Progenitor cell of endocrine pancreas (in vitro differentiated cells): ENCODE measurements around the gene TCAF1. TPM values are rescaled to one million over a fixed set of nuclear protein-coding genes. Genes with fewer than 3 reads are reported as not detected.
A peak's percentile ranks its signal among the peaks of the same experiment; 100 is the strongest.

Experiments used
- DNase-seq: peaks from one replicate; pipeline ENCODE4 v3.0.0; 2021; ENCODE audit warnings: low spot score; ENCODE audit not compliant: unreplicated experiment
- H3K27ac Mint-ChIP-seq: 2 replicates; pipeline ENCODE4 v1.8.0; 2021; ENCODE audit warnings: mild to moderate bottlenecking, moderate library complexity, mixed read lengths
- H3K27me3 Mint-ChIP-seq: 2 replicates; pipeline ENCODE4 v1.8.0; 2021; ENCODE audit warnings: mixed read lengths
- H3K36me3 Mint-ChIP-seq: 2 replicates; pipeline ENCODE4 v1.8.0; 2022; ENCODE audit warnings: mixed read lengths; ENCODE audit not compliant: insufficient read depth
- H3K4me1 Mint-ChIP-seq: 2 replicates; pipeline ENCODE4 v1.8.0; 2021; ENCODE audit warnings: low read depth, mixed read lengths
- H3K4me3 Mint-ChIP-seq: 2 replicates; pipeline ENCODE4 v1.8.0; 2021; ENCODE audit warnings: low read depth, mild to moderate bottlenecking, moderate library complexity, mixed read lengths
- H3K9me3 Mint-ChIP-seq: 2 replicates; pipeline ENCODE4 v1.8.0; 2021; ENCODE audit warnings: low read depth, mixed read lengths
- total RNA-seq: library from RNA; stranded (reverse); gene quantifications from 2 replicates; pipeline ENCODE4 v1.2.1, GENCODE V29; 2021
- TF ChIP-seq, protein P1 (sequence below): fragments of 200-600 bp; sonication (generic); IDR thresholded peaks from one replicate; pipeline ENCODE4 v1.5.0; 2021; ENCODE audit warnings: antibody characterized with exemption, mild to moderate bottlenecking; ENCODE audit not compliant: unreplicated experiment

TCAF1 gene
- total RNA-seq, 1 donor from 2014 or later = 112 TPM

- Mint-ChIP-seq H3K36me3 (no peaks in the 10 kb centered on the region), H3K9me3 (peaks cover 5% of the 10 kb centered on the region), H3K4me1 (peaks cover 9% of the 10 kb centered on the region), H3K27ac (no peak overlapping the region), H3K27me3 (no peaks in the 10 kb centered on the region), H3K4me3 (no peak overlapping the region)
- DNase-seq = no peak
- TF ChIP-seq, protein P1, sequence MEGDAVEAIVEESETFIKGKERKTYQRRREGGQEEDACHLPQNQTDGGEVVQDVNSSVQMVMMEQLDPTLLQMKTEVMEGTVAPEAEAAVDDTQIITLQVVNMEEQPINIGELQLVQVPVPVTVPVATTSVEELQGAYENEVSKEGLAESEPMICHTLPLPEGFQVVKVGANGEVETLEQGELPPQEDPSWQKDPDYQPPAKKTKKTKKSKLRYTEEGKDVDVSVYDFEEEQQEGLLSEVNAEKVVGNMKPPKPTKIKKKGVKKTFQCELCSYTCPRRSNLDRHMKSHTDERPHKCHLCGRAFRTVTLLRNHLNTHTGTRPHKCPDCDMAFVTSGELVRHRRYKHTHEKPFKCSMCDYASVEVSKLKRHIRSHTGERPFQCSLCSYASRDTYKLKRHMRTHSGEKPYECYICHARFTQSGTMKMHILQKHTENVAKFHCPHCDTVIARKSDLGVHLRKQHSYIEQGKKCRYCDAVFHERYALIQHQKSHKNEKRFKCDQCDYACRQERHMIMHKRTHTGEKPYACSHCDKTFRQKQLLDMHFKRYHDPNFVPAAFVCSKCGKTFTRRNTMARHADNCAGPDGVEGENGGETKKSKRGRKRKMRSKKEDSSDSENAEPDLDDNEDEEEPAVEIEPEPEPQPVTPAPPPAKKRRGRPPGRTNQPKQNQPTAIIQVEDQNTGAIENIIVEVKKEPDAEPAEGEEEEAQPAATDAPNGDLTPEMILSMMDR = peak; percentile 21
Observed at GRCh38 chr7:143914938-143915652, 13.1 kb upstream of the TCAF1 start.

- H3K36me3 Mint-ChIP-seq = no peaks in the 10 kb centered on the region
- peak overlapping the region; percentile 76 for H3K27ac Mint-ChIP-seq
- TF ChIP-seq, protein P1 = no peak
- H3K27me3 Mint-ChIP-seq = no peaks in the 10 kb centered on the region
- DNase-seq = no peak
- peaks cover 9% of the 10 kb centered on the region for H3K4me1 Mint-ChIP-seq
- peaks cover 5% of the 10 kb centered on the region for H3K9me3 Mint-ChIP-seq
- H3K4me3 Mint-ChIP-seq = no peak overlapping the region
Observed at GRCh38 chr7:143913945-143914615, 12.1 kb upstream of the TCAF1 start.

DNA sequence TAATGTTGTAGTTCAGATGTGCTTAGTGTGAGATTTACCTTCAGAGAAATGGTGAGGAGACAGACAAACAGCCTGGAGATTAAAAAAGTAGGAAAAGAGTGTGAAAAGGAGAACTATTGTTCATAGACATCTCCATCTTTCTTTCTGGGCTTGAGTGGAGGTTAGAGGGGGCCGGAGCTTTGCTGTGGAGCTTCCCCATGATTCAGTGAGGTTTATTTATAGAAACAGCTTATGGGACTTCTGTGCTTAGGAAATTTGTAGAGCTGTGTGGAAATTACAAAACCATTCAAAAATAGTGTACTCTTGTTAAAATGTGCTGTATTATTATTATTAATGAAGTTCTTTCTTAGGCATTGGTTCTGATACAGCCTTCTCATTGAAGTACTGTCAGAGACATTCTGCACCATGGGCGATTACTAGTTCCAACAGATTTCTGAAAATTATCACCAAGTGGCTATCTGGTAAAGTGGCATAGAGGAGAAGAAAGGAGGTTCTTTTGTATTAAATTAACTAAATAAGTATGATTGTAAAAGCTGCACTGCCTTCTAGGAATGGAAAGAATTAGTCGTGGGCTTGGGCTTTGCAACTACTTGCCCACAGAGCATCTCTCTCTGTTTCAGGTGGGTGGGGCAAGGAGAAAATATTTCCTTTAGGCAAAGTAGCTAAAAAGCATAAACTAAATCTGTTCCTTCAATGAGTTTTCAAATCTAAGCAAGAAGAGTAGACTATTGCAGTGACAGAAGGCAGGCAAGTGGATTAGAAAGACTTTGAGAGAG, 8.7 kb upstream of the TCAF1 start:
- H3K4me1 Mint-ChIP-seq = peaks cover 9% of the 10 kb centered on the region
- TF ChIP-seq, protein P1 = no peak

DNA sequence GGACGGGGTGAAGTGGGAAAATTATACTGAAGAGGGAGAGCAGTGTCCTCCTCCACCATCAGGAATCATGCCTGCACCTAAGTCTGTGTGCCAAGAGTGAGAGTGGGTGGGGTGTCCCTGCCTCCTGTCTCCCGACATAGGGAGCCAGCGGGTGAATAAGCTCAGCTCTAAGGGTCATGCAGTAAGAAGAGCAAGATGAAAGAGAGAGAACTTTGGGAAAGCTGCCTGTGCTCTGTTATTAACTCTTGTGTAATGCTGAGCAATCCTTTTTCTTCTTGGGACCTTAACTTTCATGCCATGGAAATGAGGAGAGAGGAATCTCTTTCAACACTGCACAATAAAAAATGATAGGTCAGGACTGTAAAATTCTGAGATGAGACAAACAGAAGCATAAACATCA, 7.9 kb upstream of the TCAF1 start:
- no peak overlapping the region for H3K27ac Mint-ChIP-seq
- no peaks in the 10 kb centered on the region for H3K9me3 Mint-ChIP-seq
- TF ChIP-seq, protein P1 = no peak
- H3K4me3 Mint-ChIP-seq = no peak overlapping the region
- DNase-seq = no peak
- no peaks in the 10 kb centered on the region for H3K27me3 Mint-ChIP-seq
- no peaks in the 10 kb centered on the region for H3K36me3 Mint-ChIP-seq
- peaks cover 15% of the 10 kb centered on the region for H3K4me1 Mint-ChIP-seq

More for the DNA sequence above, 8.7 kb upstream of the TCAF1 start:
- H3K27ac Mint-ChIP-seq = no peak overlapping the region
- no peak for DNase-seq
- no peaks in the 10 kb centered on the region for H3K9me3 Mint-ChIP-seq
- no peaks in the 10 kb centered on the region for H3K27me3 Mint-ChIP-seq
- no peak overlapping the region for H3K4me3 Mint-ChIP-seq
- H3K36me3 Mint-ChIP-seq = no peaks in the 10 kb centered on the region

GRCh38 chr7:143908120-143908519, 6.1 kb upstream of the TCAF1 start:
- no peaks in the 10 kb centered on the region for H3K27me3 Mint-ChIP-seq
- no peak overlapping the region for H3K27ac Mint-ChIP-seq
- no peaks in the 10 kb centered on the region for H3K9me3 Mint-ChIP-seq
- DNase-seq = no peak
- no peak overlapping the region for H3K4me3 Mint-ChIP-seq
- peaks cover 11% of the 10 kb centered on the region for H3K4me1 Mint-ChIP-seq
- TF ChIP-seq, protein P1 = no peak
- H3K36me3 Mint-ChIP-seq = no peaks in the 10 kb centered on the region
